Islet precursor cell (in vitro differentiated cells): ENCODE results near the gene RGMB.
"Not testable (repeated sequence)": the region's sequence is repeated elsewhere in the genome, so short reads cannot be mapped to it uniquely, and the experiment has no call there.

Experiments
- DNase-seq: peaks from one replicate; pipeline ENCODE4 v3.0.0-alpha.2; 2018

Gene RGMB, protein sequence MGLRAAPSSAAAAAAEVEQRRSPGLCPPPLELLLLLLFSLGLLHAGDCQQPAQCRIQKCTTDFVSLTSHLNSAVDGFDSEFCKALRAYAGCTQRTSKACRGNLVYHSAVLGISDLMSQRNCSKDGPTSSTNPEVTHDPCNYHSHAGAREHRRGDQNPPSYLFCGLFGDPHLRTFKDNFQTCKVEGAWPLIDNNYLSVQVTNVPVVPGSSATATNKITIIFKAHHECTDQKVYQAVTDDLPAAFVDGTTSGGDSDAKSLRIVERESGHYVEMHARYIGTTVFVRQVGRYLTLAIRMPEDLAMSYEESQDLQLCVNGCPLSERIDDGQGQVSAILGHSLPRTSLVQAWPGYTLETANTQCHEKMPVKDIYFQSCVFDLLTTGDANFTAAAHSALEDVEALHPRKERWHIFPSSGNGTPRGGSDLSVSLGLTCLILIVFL

GRCh38 chr5:98773464-98774191 lies at the start of gene RGMB:
RGMB (plus strand) TSS chr5:98773663; CDS start chr5:98774071, 408 bp downstream.
- peak; percentile 100 for DNase-seq

- DNase-seq: no peak
Observed at GRCh38 chr5:98726258-98726657, 47.2 kb upstream of the RGMB start.

GRCh38 chr5:98727686-98728085 lies 45.8 kb upstream of the RGMB start:
- no peak for DNase-seq

DNA sequence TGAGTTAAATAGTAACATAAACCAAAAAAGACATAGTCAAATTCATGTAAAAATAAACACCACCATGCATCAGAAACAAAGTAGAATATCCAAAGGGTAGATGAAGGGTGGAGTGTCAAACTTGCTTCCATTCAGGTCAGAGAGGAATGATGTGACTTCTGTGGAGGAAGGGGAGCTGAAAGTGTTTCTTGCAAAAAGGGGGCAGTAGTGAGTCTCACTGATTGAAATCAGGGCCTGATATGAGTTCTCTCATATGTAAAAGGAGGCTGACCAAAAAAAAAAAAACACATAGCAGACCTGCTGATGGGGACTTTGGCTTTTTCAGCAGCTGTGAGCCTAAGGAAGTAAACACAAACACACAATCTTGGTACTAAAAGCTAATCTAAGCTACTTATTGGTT lies 38.8 kb upstream of the RGMB start:
- no peak for DNase-seq

DNA sequence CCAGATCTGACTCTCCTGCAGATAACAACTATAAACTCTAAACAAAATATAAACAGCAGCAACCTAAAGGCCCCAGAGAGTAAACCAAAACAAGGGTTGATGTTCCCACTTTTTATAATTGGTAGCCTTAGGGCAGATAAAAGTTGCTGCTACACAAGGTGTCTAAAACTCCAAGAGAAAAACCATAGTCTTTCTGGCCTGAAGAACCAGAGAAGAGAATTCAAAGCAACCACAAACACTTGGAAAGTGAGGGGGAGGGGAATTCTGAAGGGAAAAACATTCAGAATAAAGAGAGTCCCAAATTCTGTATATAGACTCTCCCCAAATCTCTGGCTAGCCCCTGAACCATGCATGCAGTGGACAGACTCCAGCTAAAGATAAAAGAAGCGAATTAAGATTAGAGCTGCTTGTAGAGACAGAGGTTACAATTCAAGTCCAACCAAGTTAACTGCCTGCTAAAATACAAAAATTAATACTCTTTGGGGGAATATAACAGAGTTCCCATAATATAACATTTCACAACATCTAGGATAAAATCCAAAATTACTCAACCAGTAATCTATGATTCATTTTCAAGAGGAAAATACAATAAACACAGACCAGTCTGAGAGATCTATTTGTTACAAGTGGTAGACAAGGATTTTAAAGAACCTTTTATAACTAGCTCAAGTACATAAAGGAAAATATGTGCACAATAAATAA lies 37.5 kb upstream of the RGMB start:
- no peak for DNase-seq

DNA sequence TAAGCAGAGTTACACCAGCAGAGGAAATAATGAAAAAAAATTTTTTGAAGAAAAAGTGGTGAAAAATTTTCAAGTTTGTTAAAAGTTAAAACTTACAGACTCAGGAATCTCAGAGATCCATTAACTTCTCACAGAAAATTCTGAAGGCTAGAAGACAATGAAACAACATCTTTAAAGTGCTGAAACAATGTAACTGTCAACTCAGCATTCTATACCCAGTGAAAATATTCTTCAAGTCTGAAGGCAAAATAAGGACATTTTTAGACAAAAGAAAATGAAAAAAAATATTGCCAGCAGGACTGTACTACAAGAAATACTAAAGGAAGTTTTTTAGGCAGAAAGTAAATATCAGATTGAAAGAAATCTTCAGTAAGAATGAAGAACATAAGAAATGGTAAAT lies 36.7 kb upstream of the RGMB start:
- no peak for DNase-seq

GRCh38 chr5:98737441-98737840 lies 36.0 kb upstream of the RGMB start:
- not testable (repeated sequence) for DNase-seq

DNA sequence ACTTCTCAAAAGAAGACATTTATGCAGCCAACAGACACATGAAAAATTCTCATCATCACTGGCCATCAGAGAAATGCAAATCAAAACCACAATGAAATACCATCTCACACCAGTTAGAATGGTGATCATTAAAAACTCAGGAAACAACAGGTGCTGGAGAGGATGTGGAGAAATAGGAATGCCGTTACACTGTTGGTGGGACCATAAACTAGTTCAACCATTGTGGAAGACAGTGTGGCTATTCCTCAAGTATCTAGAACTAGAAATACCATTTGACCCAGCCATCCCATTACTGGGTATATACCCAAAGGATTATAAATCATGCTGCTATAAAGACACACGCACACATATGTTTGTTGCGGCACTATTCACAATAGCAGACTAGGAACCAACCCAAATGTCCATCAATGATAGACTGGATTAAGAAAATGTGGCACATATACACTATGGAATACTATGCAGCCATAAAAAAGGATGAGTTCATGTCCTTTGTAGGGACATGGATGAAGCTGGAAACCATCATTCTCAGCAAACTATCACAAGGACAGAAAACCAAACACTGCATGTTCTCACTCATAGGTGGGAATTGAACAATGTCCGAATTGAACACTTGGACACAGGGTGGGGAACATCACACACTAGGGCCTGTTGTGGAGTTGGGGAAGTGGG lies 34.8 kb upstream of the RGMB start:
- not testable (repeated sequence) for DNase-seq

DNA sequence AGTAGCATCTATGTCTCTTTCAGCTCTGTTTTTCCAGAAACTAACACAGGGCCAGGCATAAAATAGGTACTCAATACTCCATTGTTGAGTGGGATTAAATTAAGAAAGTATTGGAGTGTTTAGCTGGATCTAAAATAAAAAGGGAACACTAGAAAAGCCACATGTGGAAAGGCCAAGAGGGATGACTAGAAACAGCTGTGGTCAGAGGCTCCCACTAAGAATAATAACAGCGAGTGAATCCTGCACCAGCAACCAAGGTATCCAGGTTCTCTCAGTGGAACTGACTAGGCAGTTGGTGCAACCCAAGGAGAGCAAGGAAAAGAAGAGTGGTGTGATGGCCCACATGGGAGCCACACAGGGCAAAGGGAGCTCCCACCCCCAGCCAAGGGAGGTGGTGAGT lies 31.5 kb upstream of the RGMB start:
- DNase-seq: no peak

DNA sequence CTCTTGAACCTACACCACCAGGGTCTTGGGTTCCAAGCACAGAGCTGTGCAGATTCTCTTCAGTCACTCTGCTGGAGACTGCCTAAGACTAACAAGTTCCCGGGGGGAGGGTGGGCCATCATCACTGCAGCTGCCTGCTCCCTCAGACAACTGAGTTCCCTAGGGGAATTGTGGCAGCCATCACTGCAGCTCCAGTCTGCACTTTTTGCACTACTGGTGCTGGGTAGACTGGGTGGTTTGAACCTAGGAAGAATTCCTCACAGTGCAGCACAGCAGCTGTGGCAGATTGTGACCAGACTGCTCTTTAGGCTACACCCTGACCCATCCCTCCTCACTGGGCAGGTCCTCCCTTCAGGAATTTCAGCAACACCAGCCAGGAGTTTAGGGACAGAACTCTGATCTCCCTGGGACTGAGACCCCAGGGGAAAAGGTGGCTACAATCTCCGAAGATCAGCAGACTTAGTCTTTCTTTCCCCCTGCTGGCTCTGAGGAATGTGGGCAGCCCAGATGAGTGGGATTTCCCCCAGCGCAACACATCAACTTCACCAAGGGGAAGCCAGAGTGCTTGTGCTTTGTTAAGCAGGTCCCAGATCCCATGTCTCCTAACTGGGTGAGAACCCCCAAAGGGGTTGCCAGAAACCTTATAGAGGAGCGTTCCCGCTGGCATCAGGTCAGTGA lies 30.9 kb upstream of the RGMB start:
- peak; percentile 63 for DNase-seq

DNA sequence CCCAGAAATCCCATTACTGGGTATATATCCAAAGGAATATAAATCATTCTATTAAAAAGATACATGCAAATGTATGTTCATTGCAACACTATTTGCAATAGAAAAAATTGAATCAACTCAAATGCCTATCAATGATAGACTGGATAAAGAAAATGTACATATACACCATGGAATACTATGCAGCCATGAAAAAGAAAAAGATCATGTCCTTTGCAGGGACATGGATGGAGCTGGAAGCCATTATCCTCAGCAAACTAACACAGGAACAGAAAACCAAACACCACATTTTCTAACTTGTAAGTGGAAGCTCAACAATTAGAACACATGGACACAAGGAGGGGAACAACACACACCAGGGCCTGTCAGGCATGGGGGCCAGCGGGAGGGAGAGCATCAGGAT lies 25.2 kb upstream of the RGMB start:
- DNase-seq: not testable (repeated sequence)

- no peak for DNase-seq
Observed at GRCh38 chr5:98749046-98749445, 24.4 kb upstream of the RGMB start.

DNA sequence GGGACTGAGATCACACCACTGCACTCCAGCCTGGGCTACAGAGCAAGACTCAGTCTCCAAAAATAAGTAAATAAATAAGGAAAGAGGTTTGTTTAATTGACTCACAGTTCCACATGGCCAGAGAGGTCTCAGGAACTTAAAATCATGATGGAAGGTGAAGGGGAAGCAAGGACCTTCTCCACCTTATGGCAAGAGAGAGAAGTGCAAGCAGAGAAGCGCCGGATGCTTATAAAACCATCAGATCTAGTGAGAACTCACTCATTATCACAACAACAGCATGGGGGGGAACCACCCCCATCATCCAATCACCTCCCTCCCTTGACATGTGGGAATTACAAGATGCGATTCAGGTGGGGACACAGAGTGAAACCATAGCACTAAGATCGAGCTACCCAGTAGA lies 22.8 kb upstream of the RGMB start:
- no peak for DNase-seq

DNA sequence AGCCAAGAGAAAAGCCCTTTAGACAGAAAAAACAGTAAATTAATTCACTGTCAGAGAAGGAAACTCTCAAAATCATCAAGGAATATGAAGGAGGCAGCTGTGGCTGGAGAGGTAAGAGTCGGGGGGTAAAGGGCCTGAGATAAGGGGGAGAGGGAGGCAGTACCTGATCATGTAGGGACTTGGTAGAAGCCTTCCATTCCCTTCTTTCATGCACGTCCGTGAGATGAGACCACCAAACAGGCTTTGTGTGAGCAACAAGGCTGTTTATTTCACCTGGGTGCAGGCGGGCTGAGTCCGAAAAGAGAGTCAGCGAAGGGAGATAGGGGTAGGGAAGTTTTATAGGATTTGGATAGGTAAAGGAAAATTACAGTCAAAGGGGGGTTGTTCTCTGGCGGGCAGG lies 21.1 kb upstream of the RGMB start:
- not testable (repeated sequence) for DNase-seq

GRCh38 chr5:98752801-98753200 lies 20.7 kb upstream of the RGMB start:
- DNase-seq: not testable (repeated sequence)

DNA sequence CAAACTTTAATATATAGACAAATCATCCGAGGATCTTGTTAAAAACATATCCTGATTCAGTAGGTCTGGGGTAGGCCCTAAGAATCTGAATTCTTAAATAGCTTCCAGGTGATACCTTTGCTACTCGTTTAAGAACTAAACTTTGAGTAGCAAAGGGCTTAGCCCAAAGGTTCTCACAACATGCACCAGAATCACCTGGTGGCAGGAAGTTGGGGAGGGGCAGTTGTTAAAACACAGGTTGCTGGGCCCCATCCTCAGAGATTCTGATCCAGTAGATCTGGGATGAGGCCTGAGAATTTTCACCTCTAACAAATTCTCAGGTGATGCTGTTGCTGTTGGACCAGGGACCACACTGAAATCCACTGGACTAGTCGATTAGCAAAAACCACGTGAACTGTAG lies 20.0 kb upstream of the RGMB start:
- DNase-seq: no peak

DNA sequence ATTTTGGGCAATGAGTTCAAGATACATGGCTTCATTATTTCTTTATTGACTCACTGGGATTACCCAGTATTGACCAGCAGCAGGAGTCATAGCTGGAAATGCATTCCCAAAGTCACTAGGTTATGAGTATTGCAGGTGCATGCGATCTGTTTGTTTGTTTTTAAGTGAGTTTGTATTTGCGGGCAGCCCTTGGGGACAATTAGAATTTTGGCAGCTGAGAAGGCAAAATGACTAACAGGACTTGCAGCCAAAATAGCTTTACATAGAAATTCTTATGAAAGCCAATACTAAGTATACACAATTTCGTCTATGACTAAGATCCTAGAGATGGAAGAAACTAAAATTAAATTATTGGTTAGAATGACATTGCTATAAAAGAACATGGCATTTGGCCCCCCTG lies 18.1 kb upstream of the RGMB start:
- no peak for DNase-seq

DNA sequence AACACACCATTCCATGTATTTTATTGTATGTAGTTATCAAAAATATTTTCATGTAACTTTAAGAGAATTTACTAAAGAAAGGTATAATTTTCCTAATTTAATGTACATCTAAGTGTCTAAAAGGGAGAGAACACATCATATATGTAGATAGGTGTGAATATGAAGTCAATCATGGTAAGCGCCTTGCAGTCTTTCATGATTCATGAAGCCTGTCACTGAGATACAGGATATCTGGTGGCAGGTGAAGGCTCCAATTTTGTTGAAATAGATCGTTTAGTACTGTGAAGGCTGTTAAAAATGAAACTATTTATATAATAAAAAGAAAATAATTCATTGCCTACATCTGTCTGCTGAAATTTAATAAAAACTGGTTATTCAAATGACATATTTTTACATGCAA lies 15.5 kb upstream of the RGMB start:
- no peak for DNase-seq

DNA sequence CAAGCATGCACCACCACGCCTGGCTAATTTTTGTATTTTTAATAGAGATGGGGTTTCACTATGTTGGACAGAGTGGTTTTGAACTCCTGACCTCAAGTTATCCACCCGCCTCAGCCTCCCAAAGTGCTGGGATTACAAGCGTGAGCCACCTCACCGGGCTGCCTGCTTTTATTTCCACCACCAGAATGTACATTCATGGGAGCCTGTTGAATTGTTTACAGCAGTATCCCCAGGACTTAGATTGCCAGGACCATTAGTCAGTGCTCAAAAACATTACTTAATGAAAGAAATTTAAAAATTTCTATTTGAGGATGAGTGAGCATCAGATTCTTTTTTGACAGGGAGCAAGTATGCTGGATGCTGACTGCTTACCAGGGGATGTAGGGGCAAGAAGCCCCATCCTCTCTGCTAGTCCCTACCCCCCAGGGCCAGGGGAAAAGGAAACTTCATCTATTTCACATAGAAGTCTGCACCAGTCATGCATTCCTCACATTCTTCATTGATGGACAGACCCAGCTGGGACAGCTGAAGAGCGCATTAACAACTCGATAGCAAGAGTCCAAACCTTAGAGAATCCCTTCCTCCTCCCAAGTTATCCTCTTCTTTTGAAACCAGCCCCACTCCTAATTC lies 10.3 kb upstream of the RGMB start:
- DNase-seq: peak; percentile 91

DNA sequence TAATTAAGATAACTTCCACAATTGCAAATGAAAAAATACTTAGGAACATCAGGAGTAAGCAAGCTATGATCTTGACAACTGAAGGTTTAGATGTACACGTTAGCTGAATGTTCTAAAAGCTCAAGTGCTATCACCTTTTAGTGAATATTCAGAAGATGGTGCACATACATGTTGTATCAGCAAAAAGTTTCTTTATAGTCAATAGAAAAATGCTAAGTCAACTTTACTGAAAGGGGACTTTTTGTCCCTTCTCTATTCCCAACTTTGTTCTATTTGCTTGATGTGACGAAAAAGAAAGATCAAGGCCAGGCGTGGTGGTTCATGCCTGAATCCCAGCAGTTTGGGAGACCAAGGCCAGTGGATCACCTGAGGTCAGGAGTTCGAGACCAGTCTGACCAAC lies 7.6 kb upstream of the RGMB start:
- DNase-seq: no peak

GRCh38 chr5:98767581-98767980 lies 5.9 kb upstream of the RGMB start:
- DNase-seq: no peak
